Gastroesophageal sphincter (tissue), 4 donors: ENCODE results near the gene CST9L. TPM values are rescaled to one million over a fixed set of nuclear protein-coding genes. Genes with fewer than 3 reads are reported as not detected.
A peak's percentile ranks its signal among the peaks of the same experiment; 100 is the strongest.

Source experiments
- ATAC-seq: fragments of 150-250 bp; one replicate; pipeline ENCODE4 v1.9.1; 2016; ENCODE audit warnings: mild to moderate bottlenecking, moderate library complexity
- H3K27ac ChIP-seq, 4 donors: fragments of 200-600 bp; sonication (generic) in 3 of 4; 1 replicate in 3 of 4; 2 replicates in 1 of 4; pipeline ENCODE4 v1.5.1; 2016 to 2019
- H3K27me3 ChIP-seq: fragments of 200-600 bp; sonication (generic); one replicate; pipeline ENCODE4 v1.5.1; 2019
- H3K36me3 ChIP-seq, 2 donors: fragments of 200-600 bp; sonication (generic); one replicate each; pipeline ENCODE4 v1.5.1; 2019; ENCODE audit warnings: control low read depth in 1 of 2
- H3K4me1 ChIP-seq, 3 donors: fragments of 200-600 bp; sonication (generic); 1 replicate in 2 of 3; 2 replicates in 1 of 3; pipeline ENCODE4 v1.5.1; 2016 to 2019; ENCODE audit warnings: control low read depth in 2 of 3
- H3K4me3 ChIP-seq, 2 donors: fragments of 200-600 bp; sonication (generic); one replicate each; pipeline ENCODE4 v1.5.1; 2019; ENCODE audit warnings: mild to moderate bottlenecking in 1 of 2, moderate library complexity in 1 of 2
- H3K9me3 ChIP-seq, 3 donors: fragments of 200-600 bp; sonication (generic); one replicate each; pipeline ENCODE4 v1.5.1; 2017 to 2019; ENCODE audit warnings: control low read depth in 2 of 3
- CTCF ChIP-seq, 4 experiments: fragments of 200-600 bp in 2 of 4; fragments of 450-650 bp in 2 of 4; sonication (generic) in 1 of 4; IDR thresholded peaks; one replicate each; pipeline ENCODE4 v1.5.1; 2017 to 2019; ENCODE audit warnings: antibody characterized with exemption in 4 of 4, mild to moderate bottlenecking in 2 of 4, moderate library complexity in 2 of 4
- EP300 ChIP-seq: sonication (generic); formaldehyde crosslinking; IDR thresholded peaks from one replicate; pipeline ENCODE4 v1.6.1; 2017; ENCODE audit warnings: antibody characterized with exemption, mild to moderate bottlenecking
- POLR2A ChIP-seq, 2 donors: fragments of 450-650 bp; IDR thresholded peaks; one replicate each; pipeline ENCODE4 v1.6.1; 2017; ENCODE audit warnings: antibody characterized with exemption in 2 of 2, mild to moderate bottlenecking in 2 of 2, moderate library complexity in 1 of 2
- POLR2AphosphoS5 ChIP-seq: sonication (generic); formaldehyde crosslinking; IDR thresholded peaks from one replicate; pipeline ENCODE4 v1.6.1; 2017; ENCODE audit warnings: antibody characterized with exemption
- WGBS, 2 donors: methylation state at CpG; one replicate each; pipeline ENCODE4 v1.1.5; 2018; ENCODE audit warnings: low coverage in 1 of 2; 5-methylcytosine and 5-hydroxymethylcytosine counted together
- total RNA-seq, 4 donors: library from RNA; depleted of rRNA; stranded (reverse); fragments of >200 nt; gene quantifications; one replicate each; pipeline ENCODE4 v1.1.0, GENCODE V29; 2016

Gene CST9L
- total RNA-seq, 4 donors from 2014 or later, result not detected

- Histone ChIP-seq H3K4me3 (no peak overlapping the region), H3K36me3 (no peaks in the 10 kb centered on the region), H3K27me3 (no peaks in the 10 kb centered on the region), H3K27ac (peak overlapping the region in 3 of 4 donors; percentile 18 to 48 (median 43)), H3K4me1 (peaks cover 0 to 36% (median 4%) of the 10 kb centered on the region in 3 donors), H3K9me3 (no peaks in the 10 kb centered on the region)
- no CpG with 5 or more reads among the region's 18 CpGs for WGBS, 2 donors
- ATAC-seq, result no peak
- TF ChIP-seq CTCF (IDR thresholded peaks at IDR 0.05) (no peak), POLR2A (IDR thresholded peaks at IDR 0.05) (no peak), POLR2AphosphoS5 (no peak), EP300 (no peak)
These were observed 40.1 kb upstream of the CST9L start for GRCh38 chr20:23608251-23608846.

GRCh38 chr20:23607497-23608245, 39.4 kb upstream of the CST9L start:
- WGBS, 2 donors, result 85% methylated on average over 4 of the region's 14 CpGs; no CpG with 5 or more reads in 1 of the 2 donors
- TF ChIP-seq POLR2AphosphoS5 (no peak), POLR2A (IDR thresholded peaks at IDR 0.05) (no peak), EP300 (no peak), CTCF (IDR thresholded peaks at IDR 0.05) (no peak)

GRCh38 chr20:23606652-23607049, 38.4 kb upstream of the CST9L start:
- H3K27ac ChIP-seq, result peak overlapping the region in 3 of 4 donors; percentile 2 to 25 (median 12)
- peak; percentile 87 for ATAC-seq
- no peaks in the 10 kb centered on the region for H3K36me3 ChIP-seq
- H3K4me1 ChIP-seq, result peaks cover 0 to 33% (median 3%) of the 10 kb centered on the region in 3 donors
- H3K4me3 ChIP-seq, result no peak overlapping the region
- 0 to 42% methylated on average over 1 to 2 of the region's 9 CpGs for WGBS, 2 donors
- H3K9me3 ChIP-seq, result no peaks in the 10 kb centered on the region
- no peak for TF ChIP-seq EP300
- peak; percentile 66 to 95 (median 89) for TF ChIP-seq CTCF (IDR thresholded peaks at IDR 0.05)
- TF ChIP-seq POLR2A (IDR thresholded peaks at IDR 0.05), result no peak
- TF ChIP-seq POLR2AphosphoS5, result peak; percentile 22
- no peaks in the 10 kb centered on the region for H3K27me3 ChIP-seq

More at GRCh38 chr20:23607497-23608245, 39.4 kb upstream of the CST9L start:
- no peak for ATAC-seq
- H3K4me1 ChIP-seq, result peaks cover 0 to 34% (median 5%) of the 10 kb centered on the region in 3 donors
- H3K27me3 ChIP-seq, result no peaks in the 10 kb centered on the region
- no peak overlapping the region for H3K4me3 ChIP-seq
- H3K27ac ChIP-seq, result peak overlapping the region in 3 of 4 donors; percentile 18 to 48 (median 43)
- no peaks in the 10 kb centered on the region for H3K9me3 ChIP-seq
- no peaks in the 10 kb centered on the region for H3K36me3 ChIP-seq

GRCh38 chr20:23605867-23606651, 37.8 kb upstream of the CST9L start, which contains the start of gene CST9:
TSS of gene CST9 (minus strand) at chr20:23605917. CDS start at chr20:23605864, 53 bp downstream.
- no peak for TF ChIP-seq EP300
- TF ChIP-seq POLR2A (IDR thresholded peaks at IDR 0.05), result no peak
- TF ChIP-seq CTCF (IDR thresholded peaks at IDR 0.05), result no peak
- TF ChIP-seq POLR2AphosphoS5, result no peak
- Histone ChIP-seq H3K36me3 (no peaks in the 10 kb centered on the region), H3K27ac (peak within 1 kb of the TSS in 3 of 4 donors; percentile 12 to 25 (median 15)), H3K27me3 (no peaks in the 10 kb centered on the region), H3K4me3 (no peak within 1 kb of the TSS), H3K9me3 (no peaks in the 10 kb centered on the region), H3K4me1 (peaks cover 0 to 36% (median 3%) of the 10 kb centered on the region in 3 donors)
- ATAC-seq, result peak; percentile 1
- 17% methylated on average over 1 of the region's 16 CpGs for WGBS, 2 donors
